ENCODE results near the gene MIGA2. TPM values are rescaled to one million over a fixed set of nuclear protein-coding genes. Genes with fewer than 3 reads are reported as not detected.

The MIGA2 gene
- total RNA-seq, 1 donor from 2014 or later, result 16.9 TPM

GRCh38 chr9:129070696-129071525 lies 34.5 kb downstream of the MIGA2 start:
- no peak for DNase-seq (ENCODE audit: low read depth in 2 of 2)

- DNase-seq (ENCODE audit: low read depth in 2 of 2), result no peak
These were observed 35.2 kb downstream of the MIGA2 start for GRCh38 chr9:129071526-129072126.

- DNase-seq (ENCODE audit: low read depth in 2 of 2), result no peak
These were observed 35.7 kb downstream of the MIGA2 start for GRCh38 chr9:129072171-129072570.

GRCh38 chr9:129073404-129073803 lies 37.0 kb downstream of the MIGA2 start:
- no peak for DNase-seq (ENCODE audit: low read depth in 2 of 2)

- no peak for DNase-seq (ENCODE audit: low read depth in 2 of 2)
These were observed 37.7 kb downstream of the MIGA2 start for GRCh38 chr9:129074106-129074505.

GRCh38 chr9:129075996-129076639 lies 39.7 kb downstream of the MIGA2 start:
- DNase-seq (ENCODE audit: low read depth in 2 of 2), result no peak

- no peak for DNase-seq (ENCODE audit: low read depth in 2 of 2)
These were observed 40.2 kb downstream of the MIGA2 start for GRCh38 chr9:129076640-129077037.

GRCh38 chr9:129077236-129077635 lies 40.8 kb downstream of the MIGA2 start:
- DNase-seq (ENCODE audit: low read depth in 2 of 2), result no peak

- no peak for DNase-seq (ENCODE audit: low read depth in 2 of 2)
These were observed 42.5 kb downstream of the MIGA2 start for GRCh38 chr9:129078691-129079503.

GRCh38 chr9:129079829-129080228 lies 43.4 kb downstream of the MIGA2 start:
- DNase-seq (ENCODE audit: low read depth in 2 of 2), result no peak

GRCh38 chr9:129080298-129080600 lies 43.8 kb downstream of the MIGA2 start:
- no peak for DNase-seq (ENCODE audit: low read depth in 2 of 2)

GRCh38 chr9:129080601-129081387 lies 44.4 kb downstream of the MIGA2 start, which contains the start of gene DOLPP1:
Gene DOLPP1, plus strand, starts transcription at chr9:129081111. Its CDS starts 21 bp downstream, at chr9:129081132.
- DNase-seq (ENCODE audit: low read depth in 2 of 2), result peak; percentile 100

- DNase-seq (ENCODE audit: low read depth in 2 of 2), result no peak
These were observed 45.0 kb downstream of the MIGA2 start for GRCh38 chr9:129081388-129081904.

- no peak for DNase-seq (ENCODE audit: low read depth in 2 of 2)
These were observed 47.7 kb downstream of the MIGA2 start for GRCh38 chr9:129084087-129084486.

- no peak for DNase-seq (ENCODE audit: low read depth in 2 of 2)
These were observed 52.8 kb downstream of the MIGA2 start for GRCh38 chr9:129089246-129089645.

- no peak for DNase-seq (ENCODE audit: low read depth in 2 of 2)
These were observed 57.4 kb downstream of the MIGA2 start for GRCh38 chr9:129093602-129094386.

GRCh38 chr9:129094387-129095169 lies 58.2 kb downstream of the MIGA2 start:
- DNase-seq (ENCODE audit: low read depth in 2 of 2), result no peak

- no peak for DNase-seq (ENCODE audit: low read depth in 2 of 2)
These were observed 58.8 kb downstream of the MIGA2 start for GRCh38 chr9:129095170-129095667.

- DNase-seq (ENCODE audit: low read depth in 2 of 2), result no peak
These were observed 59.5 kb downstream of the MIGA2 start for GRCh38 chr9:129095908-129096307.
